HG02588 (cell line): ENCODE results near the gene ANKRD52.
"Not testable (repeated sequence)": the region's sequence is repeated elsewhere in the genome, so short reads cannot be mapped to it uniquely, and the experiment has no call there.

ENCODE experiments used
- ATAC-seq: cut with Tn5 transposase; IDR thresholded peaks from one replicate; pipeline ENCODE4 v1.9.1; 2021; ENCODE audit warnings: mild to moderate bottlenecking, moderate library complexity; ENCODE audit not compliant: unreplicated experiment

Gene ANKRD52

DNA sequence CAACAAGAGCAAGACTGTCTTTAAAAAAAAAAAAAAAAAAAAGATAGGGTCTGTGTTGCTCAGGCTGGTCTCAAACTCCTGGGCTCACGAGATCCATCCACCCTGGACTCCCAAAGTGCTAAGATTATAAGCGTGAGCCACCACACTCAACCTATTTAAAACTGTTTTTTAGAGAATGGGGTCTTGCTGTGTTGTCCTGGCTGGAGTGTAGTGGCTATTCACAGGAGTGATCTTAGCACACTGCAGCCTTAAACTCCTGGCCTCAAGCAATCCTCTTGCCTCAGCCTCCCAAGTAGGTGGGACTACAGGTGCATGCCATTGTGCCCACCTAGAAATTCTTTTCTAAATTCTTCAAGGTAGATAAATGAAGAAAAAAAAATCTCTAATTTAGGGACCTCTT is 16.1 kb upstream of the ANKRD52 start:
- no peak for ATAC-seq

DNA sequence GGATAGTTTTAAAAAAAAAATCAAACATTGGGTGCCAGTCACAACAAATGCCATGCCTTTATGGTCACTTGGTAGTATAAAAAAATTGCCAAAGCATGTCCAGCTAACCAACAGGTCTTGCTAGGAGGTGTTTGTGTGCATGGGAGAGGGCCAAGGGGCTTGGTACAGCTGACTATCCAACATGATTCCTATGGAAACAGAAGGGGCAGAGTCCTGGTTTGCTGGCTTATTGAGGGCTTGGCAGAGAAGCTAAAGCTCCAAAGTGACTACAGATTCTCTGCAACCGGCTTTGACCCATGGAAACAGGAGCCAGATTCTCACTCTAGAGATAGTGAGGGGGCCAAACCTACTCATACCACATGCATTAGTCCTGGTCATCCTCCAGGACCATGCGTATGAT is 14.3 kb upstream of the ANKRD52 start:
- ATAC-seq: not testable (repeated sequence)

DNA sequence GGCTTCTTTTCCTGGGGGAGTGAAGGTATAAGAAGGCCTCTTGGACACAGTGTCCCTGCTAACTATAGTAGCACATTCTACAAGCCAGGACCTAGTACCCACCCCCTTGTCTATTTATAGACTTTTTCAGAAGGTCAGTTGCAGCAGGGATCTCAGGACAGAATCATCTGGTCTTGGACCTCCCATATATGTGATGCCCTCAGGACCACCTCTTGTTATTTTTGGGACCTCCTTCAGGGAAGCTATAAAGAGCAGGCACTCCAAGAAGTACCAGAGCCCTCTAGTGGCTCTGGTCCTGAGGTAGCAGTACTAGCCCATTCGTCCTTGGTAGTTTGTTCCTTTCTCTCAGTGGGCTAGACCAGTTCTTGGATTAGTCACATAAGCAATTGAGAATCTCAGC is 12.8 kb upstream of the ANKRD52 start:
- ATAC-seq: no peak

DNA sequence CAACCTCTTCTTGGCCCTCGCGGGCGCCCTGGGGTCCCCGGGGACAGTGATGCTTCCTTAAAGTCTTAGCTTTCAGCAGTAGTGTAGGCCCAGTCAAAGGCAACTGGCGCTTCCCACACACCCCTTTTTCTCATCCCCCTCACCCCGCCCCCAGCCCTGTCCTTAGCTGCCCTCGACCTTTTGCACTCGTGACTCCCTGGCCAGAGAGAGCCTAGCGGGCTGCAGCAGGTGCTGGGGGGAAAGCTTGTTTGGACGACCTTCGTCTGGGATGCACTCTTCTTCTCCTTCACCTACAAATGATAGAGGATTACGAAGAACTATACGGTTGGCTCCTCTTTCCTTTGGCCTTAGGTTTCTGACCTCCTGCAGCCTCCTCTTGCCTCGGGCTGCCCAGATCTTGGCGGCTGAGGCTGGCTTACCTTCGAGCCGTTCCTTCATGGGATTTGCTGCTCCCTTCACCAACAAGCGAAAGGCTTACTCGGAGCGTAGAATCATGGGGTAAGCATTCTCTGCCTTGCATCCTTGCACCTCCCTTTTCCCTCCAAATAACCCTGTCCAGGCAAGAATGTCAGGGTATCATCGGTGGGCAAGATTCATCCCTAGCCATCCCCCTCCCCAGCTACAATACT is 9.4 kb upstream of the ANKRD52 start:
- peak; percentile 16 for ATAC-seq

DNA sequence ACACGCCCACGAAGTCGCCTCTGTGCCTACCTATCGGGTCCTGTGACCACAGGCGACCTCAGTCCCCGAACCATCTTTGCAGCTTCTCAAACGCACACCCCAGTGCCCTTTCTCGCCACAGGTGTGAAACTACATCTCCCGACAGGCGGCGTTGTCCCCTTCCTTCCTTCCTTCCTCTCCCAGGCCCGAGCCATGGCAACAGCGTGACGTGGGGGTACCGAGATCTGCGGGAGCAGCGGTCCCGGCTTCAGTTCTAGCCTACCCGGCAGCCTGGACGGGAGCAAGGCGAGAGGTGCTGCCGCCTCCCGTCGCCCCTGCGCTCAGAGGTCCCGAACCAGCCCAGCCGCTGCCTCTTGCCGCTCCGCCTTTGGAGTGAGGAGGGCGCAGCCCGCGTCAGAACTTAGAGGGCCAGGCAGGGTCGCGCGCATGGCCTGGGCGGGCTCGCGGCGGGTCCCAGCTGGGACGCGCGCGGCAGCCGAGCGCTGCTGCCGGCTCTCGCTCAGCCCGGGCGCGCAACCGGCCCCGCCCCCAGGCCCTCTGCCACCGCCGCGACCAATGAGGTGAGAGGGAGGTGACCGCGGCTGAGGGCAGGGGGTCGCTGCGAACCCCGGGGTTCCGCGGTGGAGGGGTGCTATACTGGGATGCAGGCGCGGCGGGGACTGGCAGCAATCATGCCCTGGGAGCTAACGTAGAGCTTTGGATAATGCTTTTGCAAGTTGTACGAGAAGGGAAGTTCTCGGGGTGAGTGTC is 8.7 kb upstream of the ANKRD52 start, which contains the start of gene COQ10A:
TSS of gene COQ10A (plus strand) at position 250 of the 750 bp plus-strand sequence. CDS start at position 427, 177 bp downstream.
- ATAC-seq: peak; percentile 80

DNA sequence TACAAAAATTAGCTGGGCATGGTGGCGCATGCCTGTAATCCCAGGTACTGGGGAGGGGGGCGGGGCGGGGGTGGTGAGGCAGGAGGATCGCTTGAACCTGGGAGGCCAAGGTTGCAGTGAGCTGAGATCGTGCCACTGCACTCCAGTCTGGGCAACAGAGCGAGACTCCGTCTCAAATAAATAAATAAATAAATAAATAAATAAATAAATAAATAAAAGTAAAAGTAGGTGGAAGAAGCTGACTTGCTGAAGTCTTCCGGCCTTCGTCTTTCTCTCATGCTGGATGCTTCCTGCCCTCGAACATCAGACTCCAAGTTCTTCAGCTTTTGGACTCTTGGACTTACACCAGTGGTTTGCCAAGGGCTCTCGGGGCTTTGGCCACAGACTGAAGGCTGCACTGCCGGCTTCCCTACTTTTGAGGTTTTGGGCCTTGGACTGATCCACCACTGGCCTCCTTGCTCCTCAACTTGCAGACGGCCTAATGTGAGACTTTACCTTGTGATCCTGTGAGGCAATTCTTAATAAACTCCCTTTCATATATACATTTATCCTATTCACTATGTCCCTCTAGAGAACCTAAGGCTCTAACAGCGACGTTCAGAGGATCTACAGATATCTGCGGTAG is 8.0 kb upstream of the ANKRD52 start:
- ATAC-seq: not testable (repeated sequence)

DNA sequence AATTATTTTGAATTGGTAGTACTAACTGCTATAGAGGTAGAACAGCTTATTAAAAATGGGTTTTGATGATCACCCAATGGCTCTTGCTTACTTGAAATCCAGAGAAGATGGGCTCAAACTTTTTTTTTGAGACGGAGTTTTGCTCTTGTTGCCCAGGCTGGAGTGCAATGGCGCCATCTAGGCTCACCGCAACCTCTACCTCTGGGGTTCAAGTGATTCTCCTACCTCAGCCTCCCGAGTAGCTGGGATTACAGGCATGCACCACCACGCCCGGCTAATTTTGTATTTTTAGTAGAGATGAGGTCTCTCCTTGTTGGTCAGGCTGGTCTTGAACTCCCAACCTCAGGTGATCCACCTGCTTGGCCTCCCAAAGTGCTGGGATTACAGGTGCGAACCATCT is 4.8 kb upstream of the ANKRD52 start:
- not testable (repeated sequence) for ATAC-seq

DNA sequence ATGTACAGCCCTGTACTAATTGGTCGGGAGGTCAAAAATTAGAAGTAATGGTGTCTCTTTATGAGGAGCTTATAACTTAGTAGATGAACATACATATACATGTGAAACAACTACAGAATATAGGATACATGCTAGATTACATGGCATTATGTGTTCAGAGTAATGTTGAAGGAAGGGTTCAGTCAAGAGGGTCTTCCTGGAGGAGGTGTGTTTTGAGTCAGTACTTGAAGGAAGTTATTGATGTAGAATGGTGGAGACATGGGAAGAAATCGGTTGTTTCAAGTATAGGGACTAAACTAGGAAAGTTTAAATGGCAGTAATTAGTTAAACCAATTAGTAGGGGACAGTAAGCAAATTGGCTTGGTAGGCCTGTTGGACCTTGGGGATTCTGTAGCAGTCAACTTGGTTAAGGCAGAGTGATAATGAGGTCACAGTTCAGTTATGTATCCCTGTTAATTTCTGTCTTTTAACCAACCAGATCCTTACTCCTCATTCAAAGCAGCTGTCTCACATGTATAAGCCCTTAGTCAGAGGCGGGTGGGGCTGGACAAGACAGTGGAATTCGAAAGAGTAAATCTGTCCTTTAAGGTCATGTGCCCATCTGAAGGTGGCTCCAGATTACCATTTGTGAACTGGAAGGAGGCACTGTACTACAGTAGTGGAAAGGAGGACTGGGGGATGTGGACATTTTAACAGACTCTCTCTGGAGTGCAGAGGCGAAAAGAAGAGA is 3.5 kb upstream of the ANKRD52 start:
- no peak for ATAC-seq

DNA sequence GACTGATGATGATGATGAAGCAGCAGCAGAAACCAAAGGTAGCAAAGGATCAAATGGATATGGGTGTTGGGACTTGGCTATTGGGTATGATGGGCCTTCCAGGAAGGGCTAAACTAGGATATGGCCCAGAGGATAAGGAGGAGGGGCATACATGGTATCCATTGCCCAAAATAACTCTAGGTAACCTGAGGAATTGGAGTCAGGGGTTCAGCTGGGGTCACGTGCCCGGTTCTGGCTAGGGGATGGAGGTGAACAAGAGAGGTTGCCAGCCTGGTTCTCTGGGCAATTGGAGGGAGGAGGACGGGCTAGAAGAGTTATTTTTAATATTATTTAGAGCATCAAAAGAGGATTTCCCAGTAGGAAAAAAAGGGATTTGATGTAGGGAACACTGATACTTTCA is 2.7 kb upstream of the ANKRD52 start:
- ATAC-seq: no peak

DNA sequence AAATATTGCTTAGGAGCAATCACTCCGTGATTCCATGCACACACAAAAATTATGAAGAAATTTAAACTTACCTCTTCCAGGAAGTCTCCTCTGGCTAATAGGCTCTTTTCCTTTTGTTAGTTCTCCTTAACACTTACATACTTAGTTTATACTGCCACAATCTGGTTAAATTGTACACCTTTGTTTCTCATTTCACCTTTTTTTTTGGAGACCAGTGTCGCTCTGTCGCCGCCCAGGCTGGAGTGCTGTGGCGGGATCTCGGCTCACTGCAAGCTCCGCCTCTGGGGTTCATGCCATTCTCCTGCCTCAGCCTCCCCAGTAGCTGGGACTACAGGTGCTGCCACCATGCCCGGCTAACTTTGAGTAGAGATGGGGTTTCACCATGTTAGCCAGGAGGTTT is 2.2 kb upstream of the ANKRD52 start:
- no peak for ATAC-seq

DNA sequence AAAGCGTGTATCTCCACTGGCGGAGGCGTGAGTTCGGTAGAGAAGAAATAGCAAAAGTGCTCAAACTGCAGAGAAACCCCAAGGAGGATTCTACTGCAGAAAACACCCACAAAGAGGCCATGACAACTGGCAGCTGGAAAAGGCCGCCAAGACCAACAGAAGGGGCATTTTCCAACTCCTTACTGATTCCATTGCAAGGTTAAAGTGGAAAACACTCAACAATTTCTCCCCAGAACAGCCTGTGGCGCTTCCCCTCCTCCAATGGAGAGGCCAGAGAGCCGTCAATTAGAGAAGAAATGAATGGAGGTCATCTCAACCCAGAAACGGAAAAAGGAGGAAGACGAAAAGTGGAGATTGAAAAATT is 618 bp upstream of the ANKRD52 start:
- ATAC-seq: no peak

DNA sequence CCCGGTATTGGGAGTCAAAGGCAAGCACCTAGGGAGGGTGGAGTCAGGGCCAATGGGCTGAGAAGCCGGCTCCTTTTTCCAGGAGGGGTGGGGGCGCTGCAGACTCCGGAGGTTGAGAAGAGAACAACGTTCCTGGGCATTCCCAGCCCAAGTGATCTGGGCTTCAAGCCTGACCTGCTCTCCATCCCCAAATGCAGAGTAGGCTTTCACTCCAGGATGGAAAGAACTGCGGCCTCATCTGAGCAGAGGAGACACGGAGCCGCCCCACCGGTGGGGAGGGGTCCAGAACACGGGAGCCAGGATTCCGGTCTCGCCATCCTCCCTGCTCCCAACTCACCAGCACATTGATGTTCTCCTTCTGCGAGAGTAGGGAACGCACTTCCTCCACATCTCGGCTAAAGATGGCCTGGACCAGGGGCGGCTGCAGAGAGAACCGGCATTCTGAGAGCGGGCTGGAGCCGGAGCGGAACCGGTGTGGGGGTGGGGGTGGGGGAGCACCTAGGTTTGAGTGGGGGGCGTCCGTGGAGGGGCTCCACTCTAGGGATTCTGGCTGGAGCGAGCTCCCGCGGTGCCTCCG is 605 bp downstream of the ANKRD52 start:
- ATAC-seq: no peak

DNA sequence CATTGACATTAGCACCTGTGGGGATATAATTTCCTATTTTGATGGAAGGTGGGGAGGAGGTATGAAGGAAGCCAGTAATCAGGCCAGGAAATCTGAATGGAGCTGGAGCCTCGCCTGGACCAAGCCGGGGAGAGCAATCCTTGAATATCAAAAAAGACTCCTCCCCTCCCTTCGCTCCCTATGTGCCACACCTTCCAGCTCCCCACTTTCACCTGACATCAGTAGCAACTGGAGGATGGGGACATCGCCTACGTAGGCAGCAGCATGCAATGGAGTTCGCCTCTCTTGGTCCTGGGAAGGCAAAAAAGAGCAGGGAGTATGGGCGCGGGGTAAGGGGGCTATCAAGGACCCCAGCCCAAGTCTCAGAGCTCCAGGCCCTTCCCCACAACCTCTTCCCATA is 1.1 kb downstream of the ANKRD52 start:
- ATAC-seq: no peak

DNA sequence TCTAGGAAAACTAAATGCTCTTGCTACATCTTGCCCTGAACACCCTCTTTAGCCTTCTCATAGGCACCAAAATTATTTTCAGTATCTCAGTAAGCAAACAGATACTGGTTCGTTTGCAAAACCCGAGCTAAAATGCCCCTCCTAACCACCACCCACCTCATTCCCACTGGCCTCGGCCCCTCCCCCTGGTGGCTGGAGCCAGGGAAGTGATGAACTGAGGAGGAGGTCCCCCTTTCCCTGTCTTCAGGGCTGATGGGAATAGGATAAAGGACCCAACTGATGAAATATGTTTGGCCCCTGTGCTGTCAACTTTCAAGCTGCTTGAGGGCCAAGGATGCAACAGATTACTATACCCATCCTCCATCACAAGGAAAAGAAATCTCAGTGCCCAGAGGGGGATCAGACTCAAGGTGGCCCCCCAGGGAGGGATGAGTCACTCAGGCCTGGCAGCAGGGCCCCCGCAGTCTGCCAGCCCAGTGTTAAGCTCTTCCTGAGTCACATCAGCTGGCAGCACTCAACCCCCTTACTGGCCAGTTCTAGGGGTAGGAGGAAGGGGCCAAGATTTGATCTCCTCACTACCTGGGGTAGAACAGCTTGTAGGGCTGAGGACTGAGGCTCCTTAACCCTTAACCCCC is 1.7 kb downstream of the ANKRD52 start:
- no peak for ATAC-seq

DNA sequence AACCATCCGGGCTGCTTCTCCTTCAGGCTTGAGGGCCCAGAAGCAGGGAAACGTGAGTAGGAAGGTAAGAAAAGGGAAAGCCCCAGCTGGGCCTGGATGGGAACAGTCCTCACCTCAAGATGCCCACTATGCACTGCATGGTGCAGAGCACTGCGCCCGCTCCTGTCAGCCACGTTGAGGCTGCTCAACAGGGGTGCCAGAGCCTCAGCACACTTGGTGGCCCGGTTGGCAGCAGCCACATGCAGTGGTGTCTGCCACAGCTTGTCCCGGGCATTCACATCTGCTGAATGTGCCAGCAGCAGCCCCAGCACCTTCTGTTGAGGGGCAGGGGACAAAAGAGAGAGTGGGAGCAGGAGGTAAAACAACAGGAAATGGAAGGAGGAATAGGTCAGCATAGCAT is 2.5 kb downstream of the ANKRD52 start:
- no peak for ATAC-seq

DNA sequence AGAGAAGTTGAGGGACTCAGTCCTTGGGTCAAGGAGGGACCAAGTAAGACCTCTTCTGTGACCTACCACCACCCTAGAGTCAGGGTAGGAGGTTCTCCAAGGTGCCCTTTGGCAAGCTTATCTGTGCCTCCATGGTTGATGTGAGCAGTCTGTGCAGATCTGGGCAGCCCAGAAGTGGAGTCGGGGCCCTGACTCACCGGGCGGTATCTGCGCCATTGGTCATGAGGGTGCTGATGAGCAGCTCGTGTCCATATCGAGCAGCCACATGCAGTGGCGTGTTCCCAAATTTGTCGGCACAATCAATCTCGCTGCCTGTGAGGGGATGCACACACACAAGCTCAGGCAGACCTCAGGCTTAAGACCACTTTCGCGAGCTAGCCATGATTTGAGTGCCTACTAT is 5.1 kb downstream of the ANKRD52 start:
- ATAC-seq: no peak

DNA sequence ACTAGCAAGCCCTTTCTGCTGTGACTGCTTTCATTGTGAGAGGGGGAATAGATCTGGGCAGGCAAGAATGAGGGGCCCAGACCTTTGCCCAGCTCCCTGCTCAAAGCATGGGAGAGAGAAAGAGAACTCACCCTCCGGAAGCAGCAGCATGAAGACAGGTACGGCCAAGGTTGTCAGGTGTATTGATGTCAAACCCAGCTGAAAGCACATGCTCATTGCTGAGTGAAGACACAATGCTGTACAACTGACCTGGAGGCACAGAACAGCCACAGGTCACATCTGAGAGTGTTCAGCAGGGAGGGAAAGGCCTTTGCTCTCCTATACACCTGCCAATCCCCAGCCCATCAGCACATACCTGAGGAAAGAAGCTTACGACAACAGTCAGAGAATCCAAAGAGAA is 5.5 kb downstream of the ANKRD52 start:
- ATAC-seq: no peak

DNA sequence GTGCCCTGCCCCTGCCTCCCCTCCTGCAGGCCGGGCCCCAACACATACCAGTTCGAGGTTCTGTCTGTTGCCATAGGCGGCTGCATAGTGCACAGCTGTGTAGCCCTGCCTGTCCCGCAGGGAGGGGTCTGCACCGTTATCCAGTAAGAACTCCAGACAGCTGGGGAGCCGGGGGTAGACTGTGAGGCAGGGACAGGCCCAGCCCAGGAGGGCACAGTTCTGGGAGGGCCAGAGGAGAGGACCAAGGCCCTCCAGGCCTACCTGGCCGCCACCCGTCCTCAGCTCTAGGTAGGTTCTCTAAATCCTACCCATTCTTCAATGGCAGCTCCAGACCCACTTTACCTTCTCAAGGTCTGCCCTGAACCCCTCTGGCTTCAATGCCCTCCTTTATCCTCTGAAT is 9.5 kb downstream of the ANKRD52 start:
- no peak for ATAC-seq

DNA sequence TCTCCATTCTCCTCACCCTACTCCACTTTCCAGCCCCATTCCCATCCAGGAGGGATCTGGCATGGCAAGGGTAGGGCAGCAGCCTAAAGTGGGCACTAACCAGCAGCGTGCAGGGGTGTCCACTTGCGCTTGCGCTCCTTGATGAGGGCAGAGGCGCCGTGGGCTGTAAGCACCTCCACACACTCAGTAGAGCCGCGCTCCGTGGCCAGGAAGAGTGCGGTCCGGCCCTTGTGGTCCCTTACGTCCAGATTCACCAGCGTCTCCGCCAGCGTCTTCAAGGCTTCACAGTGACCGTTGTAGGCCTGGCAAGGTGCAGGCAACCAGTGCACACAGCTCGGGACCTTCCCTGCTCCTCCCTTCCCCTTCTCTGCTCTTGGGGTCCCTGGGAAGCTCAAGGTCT is 10.3 kb downstream of the ANKRD52 start:
- no peak for ATAC-seq

DNA sequence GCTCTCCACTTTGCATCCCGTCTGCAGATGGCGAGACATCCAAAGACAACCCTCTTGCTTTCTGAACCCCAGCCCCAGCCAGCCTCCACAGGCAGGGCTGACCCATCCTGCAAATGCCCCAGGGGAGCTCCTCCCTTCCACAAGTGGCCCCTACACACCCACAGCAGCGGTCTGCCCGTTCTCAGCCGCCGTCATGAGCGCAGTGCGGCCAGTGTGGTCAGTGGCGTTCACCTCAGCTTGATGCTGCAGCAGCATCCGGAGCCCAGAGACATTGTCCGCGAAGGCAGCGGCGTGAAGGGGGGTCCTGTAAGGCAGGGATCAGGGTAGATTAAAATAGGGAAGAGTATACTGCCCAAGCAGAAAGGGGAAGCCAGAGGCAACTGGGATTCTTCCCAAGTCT is 13.7 kb downstream of the ANKRD52 start:
- no peak for ATAC-seq

DNA sequence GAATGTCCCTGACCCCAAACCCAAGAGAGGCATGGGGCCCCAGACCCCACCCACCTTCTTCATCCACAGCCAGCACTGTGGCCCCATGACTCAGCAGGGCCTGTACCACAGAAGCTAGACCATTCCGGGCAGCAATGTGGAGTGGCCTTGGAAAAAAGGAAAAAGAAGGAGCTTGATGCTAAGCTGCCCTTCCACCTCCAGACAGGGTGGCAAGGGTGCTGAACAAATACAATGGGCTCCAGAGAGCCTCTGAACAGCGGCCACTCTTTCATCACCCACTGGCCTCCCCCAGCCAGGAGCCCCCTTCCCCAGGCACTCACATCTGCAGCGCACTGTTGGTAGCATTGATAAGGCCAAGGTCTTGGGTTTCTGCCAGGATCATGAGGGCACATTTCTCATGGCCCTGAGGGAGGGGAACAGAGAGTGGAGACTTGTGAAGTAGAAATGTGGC is 14.4 kb downstream of the ANKRD52 start:
- no peak for ATAC-seq
